ENCODE measurements around the gene TENM4.

TENM4 gene

GRCh38 chr11:79044201-79044600, 396.6 kb downstream of the TENM4 start:
- no peak for FAIRE-seq

GRCh38 chr11:79043726-79044125, 397.1 kb downstream of the TENM4 start:
- FAIRE-seq = no peak

- FAIRE-seq = no peak
Observed at GRCh38 chr11:79042824-79043223, 398.0 kb downstream of the TENM4 start.

- FAIRE-seq = no peak
Observed at GRCh38 chr11:79040348-79040747, 400.5 kb downstream of the TENM4 start.

- FAIRE-seq = no peak
Observed at GRCh38 chr11:79039122-79039521, 401.7 kb downstream of the TENM4 start.

- FAIRE-seq = no peak
Observed at GRCh38 chr11:79035881-79036280, 404.9 kb downstream of the TENM4 start.

- no peak for FAIRE-seq
Observed at GRCh38 chr11:79033833-79034232, 407.0 kb downstream of the TENM4 start.

- no peak for FAIRE-seq
Observed at GRCh38 chr11:79030448-79030847, 410.4 kb downstream of the TENM4 start.

GRCh38 chr11:79028225-79028624, 412.6 kb downstream of the TENM4 start:
- no peak for FAIRE-seq

- no peak for FAIRE-seq
Observed at GRCh38 chr11:79026803-79027445, 413.9 kb downstream of the TENM4 start.

- FAIRE-seq = no peak
Observed at GRCh38 chr11:79025622-79026021, 415.2 kb downstream of the TENM4 start.

- no peak for FAIRE-seq
Observed at GRCh38 chr11:79025097-79025496, 415.7 kb downstream of the TENM4 start.

- FAIRE-seq = no peak
Observed at GRCh38 chr11:79022265-79022664, 418.6 kb downstream of the TENM4 start.

- no peak for FAIRE-seq
Observed at GRCh38 chr11:79021601-79022000, 419.2 kb downstream of the TENM4 start.

- FAIRE-seq = no peak
Observed at GRCh38 chr11:79019975-79020374, 420.9 kb downstream of the TENM4 start.

GRCh38 chr11:79019277-79019676, 421.6 kb downstream of the TENM4 start:
- FAIRE-seq = no peak

- FAIRE-seq = no peak
Observed at GRCh38 chr11:79018371-79018849, 422.4 kb downstream of the TENM4 start.

GRCh38 chr11:79017811-79018210, 423.0 kb downstream of the TENM4 start:
- no peak for FAIRE-seq

- FAIRE-seq = no peak
Observed at GRCh38 chr11:79013509-79013908, 427.3 kb downstream of the TENM4 start.

GRCh38 chr11:79011357-79011756, 429.5 kb downstream of the TENM4 start:
- FAIRE-seq = no peak

GRCh38 chr11:79007771-79008402, 432.9 kb downstream of the TENM4 start:
- FAIRE-seq = no peak

GRCh38 chr11:79006854-79007253, 434.0 kb downstream of the TENM4 start:
- FAIRE-seq = no peak

GRCh38 chr11:78996007-78996406, 444.8 kb downstream of the TENM4 start:
- FAIRE-seq = no peak

GRCh38 chr11:78995171-78995570, 445.7 kb downstream of the TENM4 start:
- no peak for FAIRE-seq
